HEK293T (cell line): Measurements from ENCODE around the gene IPO11.

ENCODE experiments used
- BHLHE40 ChIP-seq: fragments of 450-650 bp; IDR thresholded peaks from 2 replicates; pipeline ENCODE4 v1.6.1; 2016; ENCODE audit warnings: mild to moderate bottlenecking, moderate library complexity, borderline replicate concordance
- CTBP1 ChIP-seq: fragments of 450-650 bp; IDR thresholded peaks from 2 replicates; pipeline ENCODE4 v1.6.1; 2016; ENCODE audit warnings: borderline replicate concordance
- FOXM1 ChIP-seq: fragments of 450-650 bp; IDR thresholded peaks from 2 replicates; pipeline ENCODE4 v1.6.1; 2017; ENCODE audit warnings: mild to moderate bottlenecking, borderline replicate concordance
- HDGF ChIP-seq: fragments of 450-650 bp; IDR thresholded peaks from 2 replicates; pipeline ENCODE4 v1.6.1; 2017; ENCODE audit warnings: antibody characterized with exemption, borderline replicate concordance
- NFRKB ChIP-seq: fragments of 450-650 bp; IDR thresholded peaks from 2 replicates; pipeline ENCODE4 v1.6.1; 2016; ENCODE audit warnings: mild to moderate bottlenecking, moderate library complexity
- PKNOX1 ChIP-seq: fragments of 450-650 bp; IDR thresholded peaks from 2 replicates; pipeline ENCODE4 v1.6.1; 2016
- SP1 ChIP-seq: fragments of 450-650 bp; IDR thresholded peaks from 2 replicates; pipeline ENCODE4 v1.6.1; 2017
- ZNF384 ChIP-seq: fragments of 450-650 bp; IDR thresholded peaks from 2 replicates; pipeline ENCODE4 v1.6.1; 2016

GRCh38 chr5:62375627-62376026 lies 36.9 kb upstream of the IPO11 start:
- TF ChIP-seq NFRKB: no peak
- no peak for TF ChIP-seq FOXM1
- TF ChIP-seq ZNF384: no peak
- no peak for TF ChIP-seq CTBP1
- TF ChIP-seq PKNOX1: no peak
- no peak for TF ChIP-seq BHLHE40
- TF ChIP-seq HDGF: no peak
- TF ChIP-seq SP1: no peak
